ENCODE data around the gene CDC34. TPM values are rescaled to one million over a fixed set of nuclear protein-coding genes. Genes with fewer than 3 reads are reported as not detected.

Gene CDC34
- total and polyA plus RNA-seq, 2 of the 8 experiments (the other 6 are each of a cell fraction or from before 2014, with no cell fraction given) = 95.9 to 129 TPM

- peak; percentile 36; the same call in 1 of the 2 replicates for TF ChIP-seq TEAD4 (IDR thresholded peaks at IDR 0.05; ENCODE audit: low read depth, low read length)
- TF ChIP-seq HDAC6 (IDR thresholded peaks at IDR 0.05; ENCODE audit: low read depth, low read length) = no peak
- no peak for TF ChIP-seq RNF2 (IDR thresholded peaks at IDR 0.05; ENCODE audit: borderline replicate concordance, low read depth, low read length, missing control alignments, poor library complexity, severe bottlenecking)
- TF ChIP-seq BCL11A (IDR thresholded peaks at IDR 0.05; ENCODE audit: low read depth in 2 of 2, low read length in 2 of 2) = no peak
- TF ChIP-seq CHD1 (IDR thresholded peaks at IDR 0.05; ENCODE audit: low read depth, low read length) = no peak; the same call in 1 of the 2 replicates
- TF ChIP-seq, protein P1, sequence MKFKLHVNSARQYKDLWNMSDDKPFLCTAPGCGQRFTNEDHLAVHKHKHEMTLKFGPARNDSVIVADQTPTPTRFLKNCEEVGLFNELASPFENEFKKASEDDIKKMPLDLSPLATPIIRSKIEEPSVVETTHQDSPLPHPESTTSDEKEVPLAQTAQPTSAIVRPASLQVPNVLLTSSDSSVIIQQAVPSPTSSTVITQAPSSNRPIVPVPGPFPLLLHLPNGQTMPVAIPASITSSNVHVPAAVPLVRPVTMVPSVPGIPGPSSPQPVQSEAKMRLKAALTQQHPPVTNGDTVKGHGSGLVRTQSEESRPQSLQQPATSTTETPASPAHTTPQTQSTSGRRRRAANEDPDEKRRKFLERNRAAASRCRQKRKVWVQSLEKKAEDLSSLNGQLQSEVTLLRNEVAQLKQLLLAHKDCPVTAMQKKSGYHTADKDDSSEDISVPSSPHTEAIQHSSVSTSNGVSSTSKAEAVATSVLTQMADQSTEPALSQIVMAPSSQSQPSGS (IDR thresholded peaks at IDR 0.05; ENCODE audit: low read length) = peak; percentile 7; the same call in 1 of the 2 replicates
- TF ChIP-seq EGR1 (IDR thresholded peaks at IDR 0.05; ENCODE audit: borderline replicate concordance, low read depth, low read length) = no peak
- no peak for TF ChIP-seq SIX5 (IDR thresholded peaks at IDR 0.05; ENCODE audit: low read depth, low read length)
- TF ChIP-seq NRF1 (IDR thresholded peaks at IDR 0.05; ENCODE audit: low read depth, low read length) = peak; percentile 65
- TF ChIP-seq POLR2AphosphoS5 (IDR thresholded peaks at IDR 0.05; ENCODE audit: low read depth, low read length) = peak; percentile 94
- peak; percentile 90 for TF ChIP-seq ATF3 (IDR thresholded peaks at IDR 0.05; ENCODE audit: insufficient read depth, low read depth, low read length)
- TF ChIP-seq JUND (IDR thresholded peaks at IDR 0.05; ENCODE audit: low read length) = 0 out of 2 replicates have a peak, but pooled peaks have one; percentile 4
- TF ChIP-seq, protein P2, sequence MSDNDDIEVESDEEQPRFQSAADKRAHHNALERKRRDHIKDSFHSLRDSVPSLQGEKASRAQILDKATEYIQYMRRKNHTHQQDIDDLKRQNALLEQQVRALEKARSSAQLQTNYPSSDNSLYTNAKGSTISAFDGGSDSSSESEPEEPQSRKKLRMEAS (IDR thresholded peaks at IDR 0.05) = peak; percentile 85
- TF ChIP-seq MAFK (IDR thresholded peaks at IDR 0.05; ENCODE audit: low read depth, low read length) = no peak
- TF ChIP-seq CREB1 (IDR thresholded peaks at IDR 0.05) = peak; percentile 64
- TF ChIP-seq YY1 (IDR thresholded peaks at IDR 0.05; ENCODE audit: low read depth, low read length) = peak; percentile 84
- peak in 1 of 2 experiments; percentile 89; a peak in 2 of 4 replicates for TF ChIP-seq SIN3A (conservative IDR thresholded peaks at IDR 0.05 in 1 of 2, IDR thresholded peaks at IDR 0.05 in 1 of 2; ENCODE audit: low read depth in 1 of 2, low read length in 2 of 2)
- no peak for TF ChIP-seq SP2 (IDR thresholded peaks at IDR 0.05; ENCODE audit: low read length)
- TF ChIP-seq GTF2F1 (IDR thresholded peaks at IDR 0.05; ENCODE audit: borderline replicate concordance, low read depth, low read length) = peak; percentile 85
- TF ChIP-seq SP4 (IDR thresholded peaks at IDR 0.05; ENCODE audit: low read length) = no peak
- TF ChIP-seq, protein P3, sequence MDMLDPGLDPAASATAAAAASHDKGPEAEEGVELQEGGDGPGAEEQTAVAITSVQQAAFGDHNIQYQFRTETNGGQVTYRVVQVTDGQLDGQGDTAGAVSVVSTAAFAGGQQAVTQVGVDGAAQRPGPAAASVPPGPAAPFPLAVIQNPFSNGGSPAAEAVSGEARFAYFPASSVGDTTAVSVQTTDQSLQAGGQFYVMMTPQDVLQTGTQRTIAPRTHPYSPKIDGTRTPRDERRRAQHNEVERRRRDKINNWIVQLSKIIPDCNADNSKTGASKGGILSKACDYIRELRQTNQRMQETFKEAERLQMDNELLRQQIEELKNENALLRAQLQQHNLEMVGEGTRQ (IDR thresholded peaks at IDR 0.05; ENCODE audit: low read length) = peak; percentile 97
Measured at GRCh38 chr19:572140-572742, 40.7 kb downstream of the CDC34 start, which contains the start of gene BSG (continued).

Measured in H1 (cell line).